Measurements from ENCODE around the gene CDY1B.
"Not testable (repeated sequence)": the region's sequence is repeated elsewhere in the genome, so short reads cannot be mapped to it uniquely, and the experiment has no call there.

DNA sequence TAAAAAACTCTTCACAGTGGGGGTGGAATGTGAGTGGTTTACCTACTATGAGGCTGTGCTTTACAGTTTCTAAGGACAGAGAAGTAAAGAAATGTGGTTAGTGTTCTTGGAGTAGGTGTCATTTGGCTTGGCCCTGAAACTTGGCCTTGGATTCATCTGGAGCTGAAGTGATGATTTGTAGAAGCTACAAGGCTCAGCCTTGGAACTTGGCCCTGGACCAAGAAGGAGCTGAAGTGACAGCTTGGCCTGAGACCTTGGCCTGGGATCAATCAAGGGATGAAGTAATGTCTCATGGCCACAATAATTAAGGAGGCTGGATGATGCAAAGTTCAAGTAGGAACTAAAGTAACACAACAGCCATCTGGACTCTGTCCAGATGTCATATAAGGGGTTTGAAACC is 1.7 kb upstream of the CDY1B start:
- TF ChIP-seq, protein P1, sequence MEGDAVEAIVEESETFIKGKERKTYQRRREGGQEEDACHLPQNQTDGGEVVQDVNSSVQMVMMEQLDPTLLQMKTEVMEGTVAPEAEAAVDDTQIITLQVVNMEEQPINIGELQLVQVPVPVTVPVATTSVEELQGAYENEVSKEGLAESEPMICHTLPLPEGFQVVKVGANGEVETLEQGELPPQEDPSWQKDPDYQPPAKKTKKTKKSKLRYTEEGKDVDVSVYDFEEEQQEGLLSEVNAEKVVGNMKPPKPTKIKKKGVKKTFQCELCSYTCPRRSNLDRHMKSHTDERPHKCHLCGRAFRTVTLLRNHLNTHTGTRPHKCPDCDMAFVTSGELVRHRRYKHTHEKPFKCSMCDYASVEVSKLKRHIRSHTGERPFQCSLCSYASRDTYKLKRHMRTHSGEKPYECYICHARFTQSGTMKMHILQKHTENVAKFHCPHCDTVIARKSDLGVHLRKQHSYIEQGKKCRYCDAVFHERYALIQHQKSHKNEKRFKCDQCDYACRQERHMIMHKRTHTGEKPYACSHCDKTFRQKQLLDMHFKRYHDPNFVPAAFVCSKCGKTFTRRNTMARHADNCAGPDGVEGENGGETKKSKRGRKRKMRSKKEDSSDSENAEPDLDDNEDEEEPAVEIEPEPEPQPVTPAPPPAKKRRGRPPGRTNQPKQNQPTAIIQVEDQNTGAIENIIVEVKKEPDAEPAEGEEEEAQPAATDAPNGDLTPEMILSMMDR (IDR thresholded peaks at IDR 0.05) = not testable (repeated sequence)
- not testable (repeated sequence) for TF ChIP-seq ZFX (IDR thresholded peaks at IDR 0.05; ENCODE audit: borderline replicate concordance)

All from 22Rv1 (cell line).